Adrenal gland (tissue), 12 donors: Measurements from ENCODE around the gene ACSF3. TPM values are rescaled to one million over a fixed set of nuclear protein-coding genes. Genes with fewer than 3 reads are reported as not detected.
"Not testable (repeated sequence)": the region's sequence is repeated elsewhere in the genome, so short reads cannot be mapped to it uniquely, and the experiment has no call there.

ENCODE experiments used
- DNase-seq, 7 donors: peaks; one replicate each; pipeline ENCODE4 v3.0.0-alpha.2; 2019 to 2020
- H3K27ac ChIP-seq, 5 donors: fragments of 200-600 bp; sonication (generic) in 4 of 5; 1 replicate in 3 of 5; 2 replicates in 2 of 5; pipeline versions ENCODE4 v1.5.1 to v1.8.0; 2016 to 2020; ENCODE audit warnings: mild to moderate bottlenecking in 1 of 5
- H3K27me3 ChIP-seq: fragments of 200-600 bp; 2 replicates; pipeline ENCODE4 v1.8.0; 2021
- H3K36me3 ChIP-seq, 2 donors: fragments of 200-600 bp; replicated peaks in 1 of 2; 1 replicate in 1 of 2; 2 replicates in 1 of 2; pipeline versions ENCODE4 v1.5.1 to v1.8.0; 2018 to 2022
- H3K4me1 ChIP-seq, 2 donors: fragments of 200-600 bp; replicated peaks in 1 of 2; 1 replicate in 1 of 2; 2 replicates in 1 of 2; pipeline versions ENCODE4 v1.5.1 to v1.8.0; 2018 to 2021
- H3K4me3 ChIP-seq, 4 donors: fragments of 200-600 bp; sonication (generic) in 3 of 4; one replicate each; pipeline ENCODE4 v1.5.1; 2016 to 2018
- H3K9me3 ChIP-seq, 3 donors: fragments of 200-600 bp; sonication (generic) in 1 of 3; replicated peaks in 1 of 3; 1 replicate in 2 of 3; 2 replicates in 1 of 3; pipeline versions ENCODE4 v1.5.1 to v1.8.0; 2016 to 2021
- CTCF ChIP-seq, 6 experiments: fragments of 450-650 bp in 4 of 6; fragments of 200-600 bp in 2 of 6; sonication (generic) in 1 of 6; IDR thresholded peaks; 1 replicate in 5 of 6; 2 replicates in 1 of 6; pipeline versions ENCODE4 v1.5.1 to v1.8.0; 2016 to 2021; ENCODE audit warnings: antibody characterized with exemption in 6 of 6, mild to moderate bottlenecking in 2 of 6, moderate library complexity in 1 of 6
- POLR2A ChIP-seq, 2 donors: fragments of 450-650 bp; IDR thresholded peaks; one replicate each; pipeline ENCODE4 v1.6.1; 2017; ENCODE audit warnings: antibody characterized with exemption in 2 of 2, mild to moderate bottlenecking in 2 of 2, moderate library complexity in 1 of 2
- WGBS, 4 donors: extraction: QIAGEN DNeasy Blood & Tissue Kit in 2 of 4; methylation state at CpG; one replicate each; pipeline versions ENCODE4 v1.1.5 to v1.1.7; 2013 to 2017; 5-methylcytosine and 5-hydroxymethylcytosine counted together
- intact Hi-C, 2 donors: fragments of 100-400 bp; cut with DNase I; formaldehyde crosslinking; loops; one replicate each; pipeline versions ENCODE4 v1.14.1 to v1.15.0; 2022 to 2023
- polyA plus RNA-seq, 3 donors: library from polyadenylated mRNA; stranded (reverse); fragments of 200-250 nt in 2 of 3; fragments of 350-450 nt in 1 of 3; fragmentation: Illumina TruSeq in 1 of 3; extraction: RNeasy Lipid Tissue Mini Kit (QIAGEN cat#74804) in 1 of 3; gene quantifications; one replicate each; pipeline ENCODE4 v1.2.3, GENCODE V29; 2013 to 2014
- total RNA-seq, 9 donors: library from RNA; depleted of rRNA in 4 of 9; stranded (reverse); fragments of >200 nt in 4 of 9; fragments of 120-200 nt in 1 of 9; fragmentation: NEBNext Ultra II Directional in 1 of 9; extraction: Animal tissue kit (Norgen Biotek cat#: 25700) in 1 of 9; gene quantifications; one replicate each; pipeline versions ENCODE4 v1.1.0 to v1.2.4, GENCODE V29; 2013 to 2023
- donor health status: healthy with polysubstance abuse.
- donor health status: Bipolar disorder and iron deficiency.
- donor health status: DM: yes; HTN: yes; CAD: no.
- donor health status: DM: no; HTN: no; CAD: no.
- donor health status: DM: no; HTN: no; CAD: no.
- donor health status: DM: yes; HTN: yes; CAD: no.

Gene ACSF3
- total and polyA plus RNA-seq, 12 donors: 32.4 to 90.3 (median 57.0) TPM

- no peak for TF ChIP-seq POLR2A (IDR thresholded peaks at IDR 0.05)
- TF ChIP-seq CTCF (IDR thresholded peaks at IDR 0.05): no peak
- H3K9me3 ChIP-seq: no peaks in the 10 kb centered on the region
- no peaks in the 10 kb centered on the region for H3K27me3 ChIP-seq
- H3K4me1 ChIP-seq: no peaks in the 10 kb centered on the region
- 66 to 76% (median 72%) methylated on average over 15 to 26 of the region's 26 CpGs for WGBS, 4 donors
- no peak overlapping the region for H3K27ac ChIP-seq
- H3K36me3 ChIP-seq: no peaks in the 10 kb centered on the region
- intact Hi-C loops: no loop called here
- no peak overlapping the region for H3K4me3 ChIP-seq
- no peak for DNase-seq
Measured at GRCh38 chr16:89183975-89184676, 90.5 kb downstream of the ACSF3 start.

DNA sequence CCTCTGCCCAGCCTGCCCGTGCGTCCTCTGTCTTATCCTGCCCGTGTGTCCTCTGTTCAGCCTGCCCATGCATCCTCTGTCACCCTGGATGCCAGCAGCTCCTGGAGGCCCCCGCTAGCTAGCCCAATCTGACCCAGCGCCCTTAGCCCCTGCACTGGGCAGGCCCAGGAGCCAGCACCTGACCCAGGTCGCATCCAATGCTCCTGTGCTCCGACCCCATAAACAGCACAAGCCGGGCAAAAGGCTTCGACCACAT lies 91.0 kb downstream of the ACSF3 start:
- H3K36me3 ChIP-seq: no peaks in the 10 kb centered on the region
- intact Hi-C loops: no loop called here
- no peak overlapping the region for H3K27ac ChIP-seq
- no peak for TF ChIP-seq POLR2A (IDR thresholded peaks at IDR 0.05)
- no peak for TF ChIP-seq CTCF (IDR thresholded peaks at IDR 0.05)
- H3K4me1 ChIP-seq: no peaks in the 10 kb centered on the region
- H3K4me3 ChIP-seq: no peak overlapping the region
- 72 to 87% (median 81%) methylated on average over 6 to 9 of the region's 9 CpGs for WGBS, 4 donors
- H3K9me3 ChIP-seq: no peaks in the 10 kb centered on the region
- no peak for DNase-seq
- H3K27me3 ChIP-seq: no peaks in the 10 kb centered on the region

GRCh38 chr16:89184933-89185794 lies 91.5 kb downstream of the ACSF3 start:
- Histone ChIP-seq H3K27ac (no peak overlapping the region), H3K4me1 (no peaks in the 10 kb centered on the region), H3K4me3 (no peak overlapping the region), H3K9me3 (no peaks in the 10 kb centered on the region), H3K27me3 (no peaks in the 10 kb centered on the region), H3K36me3 (no peaks in the 10 kb centered on the region)
- TF ChIP-seq POLR2A (IDR thresholded peaks at IDR 0.05) (no peak), CTCF (IDR thresholded peaks at IDR 0.05) (no peak)
- intact Hi-C loops: no loop called here
- no peak for DNase-seq
- WGBS, 4 donors: 57 to 81% (median 71%) methylated on average over 25 to 48 of the region's 48 CpGs

DNA sequence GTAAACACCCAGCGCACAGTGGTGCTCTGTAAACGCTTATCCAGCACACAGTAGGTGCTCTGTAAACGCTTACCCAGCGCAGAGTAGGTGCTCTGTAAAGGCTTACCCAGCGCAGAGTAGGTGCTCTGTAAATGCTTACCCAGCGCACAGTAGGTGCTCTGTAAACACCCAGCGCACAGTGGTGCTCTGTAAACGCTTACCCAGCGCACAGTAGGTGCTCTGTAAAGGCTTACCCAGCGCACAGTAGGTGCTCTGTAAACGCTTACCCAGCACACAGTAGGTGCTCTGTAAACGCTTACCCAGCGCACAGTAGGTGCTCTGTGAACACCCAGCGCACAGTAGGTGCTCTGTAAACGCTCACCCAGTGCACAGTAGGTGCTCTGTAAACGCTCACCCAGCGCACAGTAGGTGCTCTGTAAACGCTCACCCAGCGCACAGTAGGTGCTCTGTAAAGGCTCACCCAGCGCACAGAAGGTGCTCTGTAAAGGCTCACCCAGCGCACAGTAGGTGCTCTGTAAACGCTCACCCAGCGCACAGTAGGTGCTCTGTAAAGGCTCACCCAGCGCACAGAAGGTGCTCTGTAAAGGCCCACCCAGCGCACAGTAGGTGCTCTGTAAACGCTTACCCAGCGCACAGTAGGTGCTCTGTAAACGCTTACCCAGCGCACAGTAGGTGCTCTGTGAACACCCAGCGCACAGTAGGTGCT lies 92.4 kb downstream of the ACSF3 start:
- H3K4me1 ChIP-seq, H3K36me3 ChIP-seq, H3K27ac ChIP-seq, DNase-seq, H3K4me3 ChIP-seq, H3K27me3 ChIP-seq, intact Hi-C loops, H3K9me3 ChIP-seq: not testable (repeated sequence)
- WGBS, 4 donors: 87 to 93% (median 90%) methylated on average over 11 to 30 of the region's 30 CpGs

- H3K4me1 ChIP-seq, H3K36me3 ChIP-seq, H3K27me3 ChIP-seq, H3K27ac ChIP-seq, H3K4me3 ChIP-seq, intact Hi-C loops, H3K9me3 ChIP-seq, DNase-seq: not testable (repeated sequence)
- 80 to 90% (median 88%) methylated on average over 5 to 20 of the region's 20 CpGs for WGBS, 4 donors
Measured at GRCh38 chr16:89186593-89187031, 93.0 kb downstream of the ACSF3 start.
